ENCODE measurements around the gene FILIP1.

The FILIP1 gene

GRCh38 chr6:75493400-75494064 is at the start of gene FILIP1:
Gene FILIP1 (minus strand): TSS chr6:75493800. CDS start chr6:75414972, 78,828 bp downstream.
- peak; percentile 29 for DNase-seq (ENCODE audit: low read depth, low spot score)
- H3K4me3 ChIP-seq (ENCODE audit: low read depth, low read length) = no peak within 1 kb of the TSS

GRCh38 chr6:75543311-75543710 is 49.7 kb upstream of the FILIP1 start:
- in situ Hi-C loops (cut with HindIII; ENCODE audit: low sequenced_read_pairs) = no loop called here
- no peak for DNase-seq (ENCODE audit: low read depth, low spot score)
- no peak for TF ChIP-seq CTCF (IDR thresholded peaks at IDR 0.05; ENCODE audit: low read depth, low read length)
- H3K4me3 ChIP-seq (ENCODE audit: low read depth, low read length) = no peak overlapping the region

More at GRCh38 chr6:75493400-75494064, at the start of gene FILIP1:
- in situ Hi-C loops (cut with HindIII; ENCODE audit: low sequenced_read_pairs) = no loop called here
- no peak for TF ChIP-seq CTCF (IDR thresholded peaks at IDR 0.05; ENCODE audit: low read depth, low read length)

- in situ Hi-C loops (cut with HindIII; ENCODE audit: low sequenced_read_pairs) = no loop called here
- H3K4me3 ChIP-seq (ENCODE audit: low read depth, low read length) = no peak overlapping the region
- TF ChIP-seq CTCF (IDR thresholded peaks at IDR 0.05; ENCODE audit: low read depth, low read length) = no peak
- no peak for DNase-seq (ENCODE audit: low read depth, low spot score)
Measured at GRCh38 chr6:75539136-75539535, 45.5 kb upstream of the FILIP1 start.

GRCh38 chr6:75532521-75532920 is 38.9 kb upstream of the FILIP1 start:
- TF ChIP-seq CTCF (IDR thresholded peaks at IDR 0.05; ENCODE audit: low read depth, low read length) = no peak
- peak; percentile 30 for DNase-seq (ENCODE audit: low read depth, low spot score)
- in situ Hi-C loops (cut with HindIII; ENCODE audit: low sequenced_read_pairs) = no loop called here
- H3K4me3 ChIP-seq (ENCODE audit: low read depth, low read length) = no peak overlapping the region

GRCh38 chr6:75531174-75531573 is 37.6 kb upstream of the FILIP1 start:
- no peak for DNase-seq (ENCODE audit: low read depth, low spot score)
- in situ Hi-C loops (cut with HindIII; ENCODE audit: low sequenced_read_pairs) = no loop called here
- no peak overlapping the region for H3K4me3 ChIP-seq (ENCODE audit: low read depth, low read length)
- TF ChIP-seq CTCF (IDR thresholded peaks at IDR 0.05; ENCODE audit: low read depth, low read length) = no peak

GRCh38 chr6:75530696-75531095 is 37.1 kb upstream of the FILIP1 start:
- peak; percentile 4 for DNase-seq (ENCODE audit: low read depth, low spot score)
- in situ Hi-C loops (cut with HindIII; ENCODE audit: low sequenced_read_pairs) = no loop called here
- TF ChIP-seq CTCF (IDR thresholded peaks at IDR 0.05; ENCODE audit: low read depth, low read length) = no peak
- H3K4me3 ChIP-seq (ENCODE audit: low read depth, low read length) = no peak overlapping the region

Measured in astrocyte of the spinal cord (primary cell).